Coronary artery (tissue), 2 donors: ENCODE measurements around the gene TM9SF1.

Source experiments
- DNase-seq: peaks from one replicate; pipeline ENCODE4 v3.0.0-alpha.2; 2017; ENCODE audit warnings: low spot score
- H3K27ac ChIP-seq, 2 donors: fragments of 200-600 bp; sonication (generic); one replicate each; pipeline ENCODE4 v1.5.1; 2016 to 2019
- H3K4me3 ChIP-seq: fragments of 200-600 bp; sonication (generic); 2 replicates; pipeline ENCODE4 v1.5.1; 2016; ENCODE audit warnings: mild to moderate bottlenecking, moderate library complexity
- TF ChIP-seq, protein P1 (sequence below): fragments of 200-600 bp; sonication (generic); IDR thresholded peaks from one replicate; pipeline ENCODE4 v1.5.1; 2019; ENCODE audit warnings: antibody characterized with exemption

TM9SF1 gene

GRCh38 chr14:24198814-24199524 is 3.7 kb upstream of the TM9SF1 start:
- no peak overlapping the region for H3K27ac ChIP-seq
- DNase-seq: no peak

GRCh38 chr14:24197056-24197450 is 1.8 kb upstream of the TM9SF1 start:
- TF ChIP-seq, protein P1, sequence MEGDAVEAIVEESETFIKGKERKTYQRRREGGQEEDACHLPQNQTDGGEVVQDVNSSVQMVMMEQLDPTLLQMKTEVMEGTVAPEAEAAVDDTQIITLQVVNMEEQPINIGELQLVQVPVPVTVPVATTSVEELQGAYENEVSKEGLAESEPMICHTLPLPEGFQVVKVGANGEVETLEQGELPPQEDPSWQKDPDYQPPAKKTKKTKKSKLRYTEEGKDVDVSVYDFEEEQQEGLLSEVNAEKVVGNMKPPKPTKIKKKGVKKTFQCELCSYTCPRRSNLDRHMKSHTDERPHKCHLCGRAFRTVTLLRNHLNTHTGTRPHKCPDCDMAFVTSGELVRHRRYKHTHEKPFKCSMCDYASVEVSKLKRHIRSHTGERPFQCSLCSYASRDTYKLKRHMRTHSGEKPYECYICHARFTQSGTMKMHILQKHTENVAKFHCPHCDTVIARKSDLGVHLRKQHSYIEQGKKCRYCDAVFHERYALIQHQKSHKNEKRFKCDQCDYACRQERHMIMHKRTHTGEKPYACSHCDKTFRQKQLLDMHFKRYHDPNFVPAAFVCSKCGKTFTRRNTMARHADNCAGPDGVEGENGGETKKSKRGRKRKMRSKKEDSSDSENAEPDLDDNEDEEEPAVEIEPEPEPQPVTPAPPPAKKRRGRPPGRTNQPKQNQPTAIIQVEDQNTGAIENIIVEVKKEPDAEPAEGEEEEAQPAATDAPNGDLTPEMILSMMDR: no peak
- no peak for DNase-seq
- Histone ChIP-seq H3K4me3 (no peak overlapping the region), H3K27ac (no peak overlapping the region)

More at GRCh38 chr14:24198814-24199524, 3.7 kb upstream of the TM9SF1 start:
- H3K4me3 ChIP-seq: no peak overlapping the region
- TF ChIP-seq, protein P1: no peak

DNA sequence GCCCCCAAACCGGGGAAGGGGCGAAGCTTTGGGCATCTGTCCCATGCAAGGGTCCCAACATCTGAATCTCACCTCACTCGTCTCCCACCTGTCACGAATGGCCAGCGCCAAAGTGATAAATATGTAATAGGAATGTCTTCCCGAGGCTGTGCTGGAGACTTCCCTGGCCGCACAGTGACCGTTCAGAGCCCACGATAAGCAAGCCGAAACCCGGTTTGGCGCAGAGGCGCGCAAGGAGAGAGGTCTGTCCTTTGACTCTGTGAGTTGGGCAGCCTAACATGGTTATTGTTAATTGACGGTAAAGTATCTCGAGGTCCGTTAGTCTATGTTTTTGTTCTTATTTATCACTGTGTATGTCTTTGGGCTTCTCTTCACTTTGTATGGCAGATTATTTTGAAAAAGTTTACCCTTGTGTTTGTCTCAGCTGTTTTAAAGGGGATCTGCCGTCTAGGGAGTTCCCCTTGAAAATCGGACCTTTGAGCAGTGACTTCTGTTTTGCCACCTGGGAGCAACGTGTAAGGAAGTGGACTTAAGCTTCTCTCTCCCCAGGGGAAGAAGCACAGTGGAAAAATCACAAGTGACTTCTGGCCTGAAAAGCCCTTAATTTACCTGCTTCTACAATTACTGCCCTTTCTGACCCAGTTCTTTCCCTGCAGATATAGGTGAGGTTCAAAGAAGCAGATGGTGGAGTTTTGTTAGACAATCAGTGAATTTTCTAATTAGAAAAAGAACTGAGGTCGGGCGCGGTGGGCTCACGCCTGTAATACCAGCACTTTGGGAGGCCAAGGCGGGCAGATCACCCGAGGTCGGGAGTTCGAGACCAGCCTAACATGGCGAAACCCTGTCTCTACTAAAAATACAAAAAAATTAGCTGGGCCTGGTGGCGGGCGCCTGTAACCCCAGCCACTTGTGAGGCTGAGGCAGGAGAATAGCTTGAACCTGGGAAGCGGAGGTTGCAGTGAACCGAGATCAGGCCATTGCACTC is 1.1 kb upstream of the TM9SF1 start:
- Histone ChIP-seq H3K27ac (peak overlapping the region; percentile 96), H3K4me3 (peak overlapping the region; percentile 89)
- TF ChIP-seq, protein P1: no peak
- no peak for DNase-seq

GRCh38 chr14:24194873-24195185 is 412 bp downstream of the TM9SF1 start:
- peak overlapping the region; percentile 96 for H3K27ac ChIP-seq
- DNase-seq: no peak
- TF ChIP-seq, protein P1: no peak
- peak overlapping the region; percentile 89 for H3K4me3 ChIP-seq

- DNase-seq: no peak
- Histone ChIP-seq H3K27ac (peak overlapping the region; percentile 96), H3K4me3 (peak overlapping the region; percentile 89)
- TF ChIP-seq, protein P1: no peak
Observed at GRCh38 chr14:24194186-24194872, 912 bp downstream of the TM9SF1 start.

GRCh38 chr14:24192933-24193332 is 2.3 kb downstream of the TM9SF1 start:
- no peak for DNase-seq

More at GRCh38 chr14:24192933-24193332, 2.3 kb downstream of the TM9SF1 start:
- Histone ChIP-seq H3K27ac (no peak overlapping the region), H3K4me3 (no peak overlapping the region)
- TF ChIP-seq, protein P1: no peak
